SIG-M5 (cell line): ENCODE data around the gene SLC25A21.
"Not testable (repeated sequence)": the region's sequence is repeated elsewhere in the genome, so short reads cannot be mapped to it uniquely, and the experiment has no call there.

ENCODE experiments used
- DNase-seq: peaks from one replicate; lab custom pipeline; 2025; lab: John Stamatoyannopoulos, UW

The SLC25A21 gene

GRCh38 chr14:37172024-37172869, at the start of gene SLC25A21:
Gene SLC25A21, minus strand, starts transcription at chr14:37172606.
- DNase-seq, result no peak

GRCh38 chr14:37221073-37221472, 48.7 kb upstream of the SLC25A21 start:
- no peak for DNase-seq

- no peak for DNase-seq
Observed at GRCh38 chr14:37215345-37215744, 42.9 kb upstream of the SLC25A21 start.

GRCh38 chr14:37213016-37213415, 40.6 kb upstream of the SLC25A21 start:
- no peak for DNase-seq

GRCh38 chr14:37210448-37210847, 38.0 kb upstream of the SLC25A21 start:
- DNase-seq, result no peak

- DNase-seq, result not testable (repeated sequence)
Observed at GRCh38 chr14:37209617-37210016, 37.2 kb upstream of the SLC25A21 start.

- not testable (repeated sequence) for DNase-seq
Observed at GRCh38 chr14:37205623-37206605, 33.5 kb upstream of the SLC25A21 start.

GRCh38 chr14:37203423-37203822, 31.0 kb upstream of the SLC25A21 start:
- no peak for DNase-seq

- no peak for DNase-seq
Observed at GRCh38 chr14:37202812-37203211, 30.4 kb upstream of the SLC25A21 start.

GRCh38 chr14:37202265-37202664, 29.9 kb upstream of the SLC25A21 start:
- DNase-seq, result no peak

GRCh38 chr14:37201724-37202123, 29.3 kb upstream of the SLC25A21 start:
- no peak for DNase-seq

GRCh38 chr14:37198907-37199306, 26.5 kb upstream of the SLC25A21 start:
- no peak for DNase-seq

- DNase-seq, result no peak
Observed at GRCh38 chr14:37198273-37198598, 25.8 kb upstream of the SLC25A21 start.

- DNase-seq, result no peak
Observed at GRCh38 chr14:37197421-37198272, 25.2 kb upstream of the SLC25A21 start, which contains the start of gene MIPOL1. Gene MIPOL1, plus strand, starts transcription at chr14:37197937. Its CDS starts 49,952 bp downstream, at chr14:37247889.

GRCh38 chr14:37196604-37197420, 24.4 kb upstream of the SLC25A21 start:
- no peak for DNase-seq

GRCh38 chr14:37195327-37195726, 22.9 kb upstream of the SLC25A21 start:
- DNase-seq, result no peak

- no peak for DNase-seq
Observed at GRCh38 chr14:37194698-37195097, 22.3 kb upstream of the SLC25A21 start.

GRCh38 chr14:37189733-37190132, 17.3 kb upstream of the SLC25A21 start:
- not testable (repeated sequence) for DNase-seq

GRCh38 chr14:37187840-37188577, 15.6 kb upstream of the SLC25A21 start:
- not testable (repeated sequence) for DNase-seq

GRCh38 chr14:37187294-37187693, 14.9 kb upstream of the SLC25A21 start:
- no peak for DNase-seq
